Fibroblast of skin of right quadriceps (primary cell): ENCODE measurements around the gene TFDP3.

Source experiments
- DNase-seq: peaks from one replicate; pipeline ENCODE4 v3.0.0-alpha.2; 2013

Gene TFDP3, protein sequence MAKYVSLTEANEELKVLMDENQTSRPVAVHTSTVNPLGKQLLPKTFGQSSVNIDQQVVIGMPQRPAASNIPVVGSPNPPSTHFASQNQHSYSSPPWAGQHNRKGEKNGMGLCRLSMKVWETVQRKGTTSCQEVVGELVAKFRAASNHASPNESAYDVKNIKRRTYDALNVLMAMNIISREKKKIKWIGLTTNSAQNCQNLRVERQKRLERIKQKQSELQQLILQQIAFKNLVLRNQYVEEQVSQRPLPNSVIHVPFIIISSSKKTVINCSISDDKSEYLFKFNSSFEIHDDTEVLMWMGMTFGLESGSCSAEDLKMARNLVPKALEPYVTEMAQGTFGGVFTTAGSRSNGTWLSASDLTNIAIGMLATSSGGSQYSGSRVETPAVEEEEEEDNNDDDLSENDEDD

DNA sequence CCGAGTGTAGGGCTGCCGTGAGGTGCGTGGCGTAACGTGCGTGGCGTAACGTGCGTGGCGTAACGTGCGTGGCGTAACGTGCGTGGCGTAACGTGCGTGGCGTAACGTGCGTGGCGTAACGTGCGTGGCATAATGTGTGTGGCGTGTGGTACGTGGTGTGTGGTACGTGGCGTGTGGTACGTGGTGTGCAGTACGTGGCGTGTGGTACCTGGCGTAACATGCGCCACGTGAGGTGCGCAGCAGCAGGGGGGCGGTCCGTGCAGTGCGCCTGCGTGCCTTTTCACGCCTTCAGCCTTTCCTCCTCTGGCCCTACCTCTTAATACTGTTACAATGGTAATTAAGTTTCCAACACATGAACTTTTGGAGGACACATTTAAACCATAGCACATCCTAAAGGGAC is at the start of gene TFDP3:
TFDP3 (minus strand) TSS at position 26 of the 400 bp plus-strand sequence. CDS start 95 bp downstream, outside the sequence.
- no peak for DNase-seq

DNA sequence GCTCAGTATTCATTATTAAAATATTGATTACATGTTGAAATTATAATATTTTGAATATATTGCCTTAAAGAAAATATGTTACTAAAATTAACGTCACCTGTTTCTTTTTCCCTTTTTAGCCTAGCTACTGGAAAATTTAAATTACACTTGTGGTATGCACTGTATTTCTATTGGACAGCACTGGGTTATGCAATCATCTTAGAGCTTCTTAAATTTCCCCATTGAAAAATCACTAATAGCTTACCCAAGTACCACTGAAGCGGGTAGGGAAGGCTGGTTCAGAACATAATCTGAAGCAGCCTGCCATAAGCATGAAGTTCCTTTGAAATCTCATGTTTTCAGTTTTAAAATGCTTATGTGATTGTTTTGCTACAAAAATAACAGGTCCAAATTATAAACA is 49.5 kb upstream of the TFDP3 start:
- DNase-seq, result no peak

DNA sequence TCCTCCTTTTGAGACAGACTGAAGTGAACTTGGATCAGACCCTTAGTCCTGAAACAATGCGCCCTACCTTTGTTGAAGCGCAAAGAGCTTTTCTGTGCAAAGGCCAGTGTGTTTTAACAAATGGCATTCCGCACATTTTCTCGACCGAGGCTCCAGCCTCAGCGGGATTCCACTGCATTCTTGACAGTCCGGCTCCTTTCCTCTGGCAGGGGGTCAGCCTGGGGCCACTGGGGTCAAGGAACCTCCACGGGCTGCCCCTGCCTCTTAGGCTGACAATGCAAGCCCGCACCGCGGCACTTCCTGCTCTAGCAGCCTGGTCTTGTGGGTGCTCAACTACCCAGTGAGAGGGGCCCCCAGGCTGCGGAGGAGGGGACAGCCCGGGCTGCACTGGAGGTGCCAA is 47.2 kb upstream of the TFDP3 start:
- DNase-seq, result no peak

DNA sequence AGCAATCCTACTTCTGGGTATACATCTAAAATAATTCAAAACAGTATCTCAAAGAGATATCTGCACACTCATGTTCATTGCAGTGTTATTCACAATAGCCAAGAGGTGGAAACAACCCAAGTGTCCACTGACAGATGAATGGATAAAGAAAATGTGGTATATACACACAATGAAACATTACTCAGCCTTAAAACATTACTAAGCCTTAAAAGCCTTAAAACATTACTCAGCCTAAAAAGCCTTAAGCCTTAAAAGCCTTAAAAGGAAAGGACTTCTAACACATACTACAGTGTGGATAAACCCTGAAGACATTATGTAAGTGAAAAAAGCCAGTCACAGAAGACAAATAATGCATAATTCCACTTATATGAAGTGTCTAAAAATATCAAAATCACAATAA is 40.3 kb upstream of the TFDP3 start:
- DNase-seq, result peak; percentile 66

DNA sequence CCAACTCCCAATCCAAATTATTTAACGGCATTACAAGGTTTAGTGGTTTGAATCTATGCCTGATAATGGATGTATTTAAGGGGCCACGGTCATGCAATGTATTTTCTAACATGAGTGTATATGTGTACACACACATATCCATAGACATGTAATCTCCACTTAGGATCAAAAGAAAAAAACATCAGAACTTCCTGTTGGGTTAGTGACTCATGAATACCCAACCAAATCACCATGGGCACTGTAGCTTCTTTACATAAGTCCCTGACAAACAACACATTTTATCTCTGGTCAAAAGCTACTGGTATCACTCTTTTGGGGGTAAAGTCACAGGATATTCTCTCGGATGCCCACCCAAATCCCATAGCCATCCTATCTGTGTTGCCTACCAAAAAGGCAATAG is 36.5 kb upstream of the TFDP3 start:
- peak; percentile 45 for DNase-seq

DNA sequence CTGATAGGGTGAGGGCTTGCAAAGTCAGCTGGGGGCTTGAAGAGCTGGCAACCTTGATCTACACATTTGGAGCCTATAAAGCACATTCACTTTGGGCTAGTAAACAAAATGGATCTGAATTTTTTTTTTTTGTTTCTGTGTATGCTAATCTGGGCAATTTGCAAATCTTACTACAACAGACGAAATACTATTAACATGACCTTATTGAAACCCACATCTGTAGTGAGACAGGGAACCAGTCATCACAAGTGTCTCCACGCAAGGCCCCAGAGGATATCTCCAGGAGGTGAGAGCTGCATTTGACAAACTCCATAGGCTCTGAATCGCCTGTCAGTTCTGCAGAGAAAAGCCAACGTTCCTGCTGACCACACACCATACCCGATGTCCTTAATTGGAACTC is 33.0 kb upstream of the TFDP3 start:
- DNase-seq, result no peak

DNA sequence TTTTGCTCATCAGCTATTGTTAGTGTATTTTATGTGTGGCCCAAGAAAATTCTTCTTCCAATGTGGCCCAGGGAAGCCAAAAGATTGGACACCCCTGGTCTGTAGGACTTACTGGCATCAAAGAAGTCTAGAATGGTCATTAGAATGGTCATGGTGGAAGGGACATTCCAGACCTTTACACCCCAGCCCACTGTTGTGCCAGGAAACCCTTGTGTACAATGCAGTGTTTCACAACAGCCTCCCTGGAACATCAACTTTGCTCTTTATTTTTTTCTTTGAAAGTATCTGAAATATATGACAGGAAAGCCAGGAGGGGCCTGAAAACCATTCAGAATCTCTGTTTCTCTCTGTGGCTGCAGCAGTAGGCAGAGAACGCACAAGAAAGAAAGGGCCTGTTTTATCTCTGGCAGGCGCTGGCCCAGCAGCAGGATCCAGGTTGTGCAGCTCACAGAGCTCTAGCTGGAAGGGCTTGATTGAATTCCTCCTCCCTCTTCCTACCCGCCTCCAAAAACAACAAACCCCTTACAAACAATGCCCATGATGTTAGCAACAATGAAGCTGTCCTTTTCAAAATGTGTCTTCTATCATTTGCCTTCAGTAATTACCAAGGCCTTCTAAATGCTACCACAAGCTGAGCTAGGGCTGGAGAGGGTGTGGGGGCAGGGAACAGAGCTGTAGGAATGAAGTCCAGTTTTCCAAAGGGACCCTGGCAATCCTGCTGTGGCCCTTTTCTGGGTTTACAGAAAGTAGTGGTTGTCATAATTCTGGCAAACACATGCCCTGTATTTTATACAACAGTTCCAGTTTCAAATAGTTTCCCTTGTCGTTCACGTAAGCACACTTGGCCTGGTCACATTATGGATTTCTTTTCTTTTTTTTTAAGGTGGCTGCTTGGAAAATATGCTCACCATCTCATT is 32.3 kb upstream of the TFDP3 start:
- DNase-seq, result no peak

DNA sequence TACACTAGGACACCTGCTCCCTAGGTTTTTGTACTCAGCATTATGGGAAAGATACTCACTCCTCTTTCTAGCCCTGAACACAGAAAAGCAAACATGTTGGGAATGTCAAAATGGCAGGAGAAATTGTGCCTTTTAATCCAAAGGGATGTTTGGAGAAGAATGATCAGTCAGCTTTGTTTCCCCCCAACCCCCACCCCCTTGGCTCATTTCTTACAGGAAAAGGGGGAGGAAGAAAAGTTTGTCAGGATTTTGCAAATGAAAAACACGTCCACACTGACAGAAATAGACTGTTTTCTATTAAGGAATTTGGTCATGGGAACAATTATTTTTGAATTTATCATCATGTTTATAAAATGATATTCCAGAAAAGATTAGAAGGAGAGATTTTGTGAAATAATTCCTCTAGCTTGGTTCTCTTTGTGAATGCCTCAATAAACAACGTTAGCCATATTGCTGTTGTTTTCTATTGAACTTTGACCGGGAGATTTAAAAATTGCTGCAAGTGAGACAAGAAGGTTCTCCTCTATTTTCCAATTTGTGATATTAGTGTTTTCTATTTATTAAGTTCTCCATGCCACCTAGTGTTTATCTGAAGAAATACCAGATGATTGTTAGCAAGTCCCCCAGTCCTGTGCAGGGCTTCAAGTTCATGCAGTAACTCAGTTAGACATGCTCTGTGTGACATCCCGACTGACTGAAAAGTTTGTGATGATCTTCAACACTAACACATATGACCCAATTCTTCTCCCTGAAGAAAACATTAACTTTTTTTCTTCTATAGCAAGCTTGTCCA is 31.3 kb upstream of the TFDP3 start:
- no peak for DNase-seq

DNA sequence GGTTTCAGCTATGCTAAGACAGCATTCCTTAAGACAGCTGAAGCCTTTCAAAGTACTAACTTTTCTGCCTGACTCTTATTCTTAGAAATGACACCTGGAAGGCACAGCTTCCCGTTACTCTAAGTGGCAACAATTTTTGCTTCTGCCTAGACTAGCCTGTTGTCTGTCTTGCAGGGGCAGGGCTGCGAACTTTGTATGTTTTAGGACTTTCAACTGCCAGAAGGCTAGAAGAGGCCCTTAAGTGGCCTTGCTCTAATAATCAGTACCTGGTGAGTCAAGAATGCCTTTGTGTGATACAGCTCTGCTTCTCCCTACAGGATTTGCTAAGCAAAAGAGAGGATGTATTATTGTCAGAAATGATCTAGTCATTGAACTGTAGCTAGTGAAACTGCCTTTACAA is 30.0 kb upstream of the TFDP3 start:
- no peak for DNase-seq

DNA sequence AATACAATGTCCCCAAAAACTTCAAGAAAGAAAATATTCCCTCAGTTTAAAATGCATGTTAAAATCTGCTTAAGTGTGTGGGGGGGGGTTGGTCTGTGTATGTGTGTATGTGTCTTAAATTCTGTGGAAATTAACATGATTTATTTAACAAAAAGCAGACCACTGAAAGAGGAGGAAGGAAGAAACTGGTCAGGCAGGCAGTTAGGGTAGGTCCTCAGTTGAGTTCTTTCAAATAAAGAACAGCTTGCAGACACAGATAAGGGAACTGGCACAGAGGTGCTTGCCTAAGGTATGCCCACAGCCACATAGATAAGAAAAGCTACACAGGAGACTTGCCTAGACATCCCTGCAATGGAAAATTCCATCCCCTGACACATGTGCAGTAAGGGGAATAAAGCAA is 28.8 kb upstream of the TFDP3 start:
- DNase-seq, result no peak

DNA sequence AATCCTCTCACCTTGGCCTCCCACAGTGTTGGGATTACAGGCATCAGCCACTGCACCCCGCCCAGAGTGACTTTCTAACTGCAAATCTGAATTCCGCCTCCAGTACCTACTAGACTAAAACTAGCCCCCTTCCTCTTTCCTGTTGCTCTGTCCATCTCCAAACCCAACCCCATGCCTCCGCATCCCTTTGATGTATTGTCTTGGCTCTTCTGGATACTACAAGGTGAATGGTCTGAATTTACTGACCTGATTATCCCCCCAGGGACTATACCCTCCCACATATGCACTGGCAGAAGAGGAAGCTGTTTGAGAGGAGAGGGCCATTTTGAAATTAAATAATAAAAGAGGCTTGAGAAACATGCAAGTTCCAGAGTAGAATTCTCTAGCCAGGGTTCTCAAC is 17.7 kb upstream of the TFDP3 start:
- no peak for DNase-seq

DNA sequence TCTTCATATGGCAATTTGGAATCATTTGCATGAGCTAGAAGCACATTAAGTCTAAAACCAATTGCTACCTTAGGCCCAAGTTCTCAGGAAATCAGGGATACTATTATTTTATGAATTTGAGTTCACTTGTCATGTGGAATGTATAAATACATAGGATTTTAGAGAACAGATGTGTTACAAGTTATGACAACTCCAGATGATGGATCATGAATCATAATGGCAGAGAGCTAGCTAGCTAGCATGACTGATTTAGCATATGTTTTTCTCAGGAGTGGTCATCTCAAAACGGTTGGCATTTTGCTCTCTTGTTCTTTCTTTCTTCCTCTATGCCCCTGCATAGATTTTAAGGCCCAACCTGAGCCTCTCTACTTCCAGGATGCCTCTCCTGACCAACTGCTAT is 14.2 kb upstream of the TFDP3 start:
- DNase-seq, result no peak

DNA sequence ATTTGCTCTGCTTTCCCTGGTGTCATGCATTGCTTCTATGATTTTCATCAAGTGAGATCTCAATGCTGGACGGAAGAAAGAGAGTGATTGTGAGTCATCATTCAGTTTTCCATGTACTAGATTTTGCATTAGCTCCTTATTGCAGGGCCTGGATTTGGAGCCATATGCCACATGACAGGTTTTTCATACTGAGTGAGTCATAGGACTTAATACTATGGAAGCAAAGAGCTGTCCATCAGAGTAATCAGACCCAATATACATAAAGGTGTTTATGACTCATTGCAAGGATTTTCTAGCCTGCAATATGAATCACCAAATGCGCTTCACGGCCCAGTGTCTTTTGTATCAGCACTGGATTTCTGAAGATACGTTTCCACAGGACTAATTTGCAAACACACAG is 11.2 kb upstream of the TFDP3 start:
- DNase-seq, result peak; percentile 54

DNA sequence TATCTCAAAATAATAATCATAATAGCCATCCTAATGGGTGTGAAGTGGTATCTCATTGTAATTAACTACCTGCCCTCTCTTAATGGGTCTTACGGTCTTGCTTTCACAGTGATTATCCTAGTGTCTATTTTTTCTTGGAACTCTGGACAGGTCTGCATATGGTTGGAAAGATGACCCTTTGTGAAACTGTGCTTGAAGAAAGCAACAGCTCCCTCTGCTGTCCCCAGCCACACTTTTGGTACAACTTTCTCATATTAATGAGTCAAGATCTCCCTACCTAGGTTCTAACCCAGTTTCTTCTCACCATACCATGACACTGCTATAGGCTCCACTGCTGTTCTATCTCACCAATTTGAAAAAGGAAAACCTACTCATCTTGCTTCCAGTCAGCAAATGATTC is 2.4 kb downstream of the TFDP3 start:
- peak; percentile 0 for DNase-seq

DNA sequence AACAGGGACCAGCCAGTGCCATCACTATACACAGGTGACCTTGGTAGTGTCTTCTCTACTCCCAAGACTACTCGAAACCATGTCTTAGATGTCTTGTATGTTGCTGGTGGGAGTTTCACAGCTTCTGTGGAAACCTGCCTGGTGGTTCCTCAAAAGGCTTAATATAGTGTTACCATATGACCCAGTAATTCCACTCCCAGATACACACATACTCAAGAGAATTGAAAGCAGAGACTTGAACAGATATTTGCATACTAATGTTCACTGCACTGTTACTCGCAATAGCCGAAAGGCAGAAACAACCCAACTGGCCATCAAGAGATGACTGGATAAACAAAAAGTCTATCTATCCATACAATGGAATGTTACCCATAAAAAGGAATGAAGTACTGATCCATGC is 3.1 kb downstream of the TFDP3 start:
- DNase-seq, result no peak

DNA sequence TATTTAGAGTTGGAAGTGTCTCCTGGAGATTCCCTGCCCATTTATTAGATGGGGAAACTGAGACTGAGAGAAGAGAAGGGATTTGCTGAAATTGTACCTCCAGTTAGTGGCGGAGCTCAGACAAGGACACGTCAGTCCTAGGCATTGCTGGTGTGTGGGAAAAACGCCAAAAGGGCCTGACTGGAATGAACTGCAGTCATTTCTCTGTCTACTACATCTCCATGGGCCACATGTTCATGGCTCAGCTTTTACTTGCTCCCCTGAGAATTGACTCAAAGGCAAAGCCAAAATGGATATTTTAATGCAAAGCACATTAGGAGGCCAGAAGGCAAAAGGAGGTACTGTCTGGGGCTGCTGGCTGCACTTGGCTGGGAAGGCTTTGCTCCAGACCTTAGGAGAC is 3.9 kb downstream of the TFDP3 start:
- peak; percentile 44 for DNase-seq

DNA sequence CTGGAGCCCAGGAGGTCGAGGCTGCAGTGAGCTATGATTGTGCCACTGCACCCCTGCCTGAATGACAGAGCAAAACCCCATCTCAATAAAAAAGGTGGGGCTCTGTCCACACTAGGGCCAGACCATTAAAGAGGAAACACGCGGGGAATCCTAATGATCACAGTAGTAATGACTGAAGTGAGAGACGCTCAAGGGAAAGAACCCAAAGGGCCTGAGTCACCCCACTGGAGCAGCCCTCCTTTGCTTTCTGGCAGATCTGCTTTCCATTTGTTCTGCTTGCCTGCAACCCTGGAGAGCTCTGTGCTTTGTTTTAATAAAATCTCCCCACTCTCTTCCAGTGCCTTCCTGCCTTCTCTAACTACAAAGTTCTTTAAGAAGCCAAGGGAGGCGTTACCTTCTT is 5.0 kb downstream of the TFDP3 start:
- DNase-seq, result peak; percentile 0

DNA sequence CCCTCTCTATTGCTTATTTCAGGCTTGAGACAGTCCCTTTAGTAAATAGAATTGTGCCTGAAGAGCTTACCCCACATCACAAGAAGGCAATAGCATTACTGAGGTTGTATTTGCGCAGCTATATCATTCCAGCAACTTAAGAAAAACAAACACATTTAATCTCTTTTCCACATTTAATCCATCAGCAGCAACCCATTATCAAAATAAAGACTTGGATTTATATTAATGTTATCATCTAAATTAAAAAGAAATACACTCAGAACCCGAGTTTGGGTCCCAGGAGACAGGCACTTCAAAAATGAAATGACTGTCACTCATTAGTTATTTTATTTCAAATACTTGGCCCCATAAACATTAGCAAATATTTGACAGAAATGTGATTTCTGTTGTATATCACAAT is 10.4 kb downstream of the TFDP3 start:
- no peak for DNase-seq

DNA sequence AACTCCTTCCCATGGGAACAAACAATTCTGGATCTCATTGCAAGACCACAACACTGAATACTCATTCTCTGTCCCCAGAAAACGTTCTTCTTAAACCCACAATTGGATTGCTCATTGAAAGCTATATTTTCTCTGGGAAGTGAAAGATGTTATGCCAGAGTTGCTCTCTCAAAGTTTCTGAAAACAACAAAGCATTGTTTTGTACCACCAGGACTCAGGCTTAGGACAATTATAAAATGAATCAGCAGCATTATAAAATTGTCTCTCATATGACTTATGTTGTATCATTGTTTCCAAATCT is 26.5 kb downstream of the TFDP3 start:
- DNase-seq, result no peak

DNA sequence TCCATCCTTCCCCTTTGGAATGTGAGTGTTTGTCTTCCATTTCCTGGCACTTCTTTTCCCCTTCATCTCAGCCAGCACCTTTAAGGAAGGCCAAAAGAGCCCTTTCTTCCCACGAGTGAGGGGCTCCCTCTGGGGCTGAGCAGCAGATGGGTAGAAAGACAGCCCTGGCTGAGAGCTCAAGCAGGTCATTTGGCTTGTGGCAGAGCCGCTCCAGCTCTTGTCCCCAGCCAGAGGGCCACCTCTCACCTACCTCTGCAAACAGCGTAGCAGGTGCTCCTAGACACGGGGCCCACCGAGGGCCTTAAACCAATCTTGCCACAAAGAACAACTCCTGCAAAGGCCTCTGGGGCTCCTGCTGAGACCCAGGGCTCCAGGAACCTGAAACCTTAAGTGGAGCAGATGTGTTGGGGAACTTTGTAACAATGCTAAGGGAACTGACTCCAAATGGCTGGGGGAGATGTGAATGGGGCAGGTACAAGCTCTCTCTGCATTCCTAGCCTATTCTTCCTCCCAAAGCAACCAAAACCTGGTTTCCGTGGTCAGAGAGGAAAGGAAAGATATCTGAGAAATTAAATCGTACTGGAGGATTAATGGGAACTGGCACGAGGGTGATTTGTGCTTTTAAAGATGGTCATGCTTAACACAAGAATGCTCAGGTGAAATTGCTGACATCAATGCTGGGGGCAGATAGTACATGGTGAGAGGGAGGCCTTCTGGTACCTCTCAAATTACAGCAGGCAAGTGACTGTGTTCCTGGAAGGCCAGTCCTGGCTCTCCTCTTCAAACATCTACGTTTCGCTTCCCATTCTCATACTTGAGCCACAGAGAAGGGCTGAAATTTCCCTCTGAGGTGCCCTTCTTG is 27.0 kb downstream of the TFDP3 start:
- no peak for DNase-seq

DNA sequence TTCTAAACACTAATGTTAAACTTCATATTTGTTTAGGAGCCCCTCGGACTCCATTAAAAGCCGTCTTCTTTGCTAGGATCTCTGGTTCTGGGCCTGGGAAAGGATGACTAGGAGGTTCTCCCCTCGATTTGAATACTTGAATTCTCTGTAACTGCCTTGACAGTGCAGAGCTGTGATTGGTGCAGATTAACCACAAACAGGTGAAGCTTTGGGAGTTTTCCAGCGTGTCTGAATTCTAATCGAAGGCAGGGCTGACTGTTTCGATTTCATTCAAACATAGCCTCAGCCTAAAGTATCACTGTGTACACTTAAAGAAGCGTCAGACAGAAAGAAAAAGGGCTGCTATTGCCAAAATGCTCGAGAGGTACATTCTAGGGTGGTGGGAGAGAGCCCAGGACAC is 29.0 kb downstream of the TFDP3 start:
- no peak for DNase-seq

DNA sequence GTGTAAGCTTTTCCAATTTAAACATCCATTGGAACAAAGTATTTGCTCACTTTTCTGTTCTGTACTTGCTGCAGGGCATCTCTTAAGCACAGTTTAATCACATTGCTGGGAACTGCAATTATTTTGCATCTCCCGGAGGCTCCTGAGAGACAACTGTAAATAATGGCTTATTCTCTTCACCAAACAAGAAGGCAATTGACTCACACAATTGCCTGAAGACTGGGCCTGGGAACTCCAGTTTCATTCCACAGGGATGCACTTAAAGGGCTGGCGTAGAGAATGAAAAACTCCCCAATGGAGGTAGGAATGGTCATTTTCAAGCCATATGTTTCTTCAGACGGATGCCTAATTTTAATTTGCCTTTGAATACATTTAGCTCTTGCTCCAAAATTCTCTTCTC is 29.5 kb downstream of the TFDP3 start:
- DNase-seq, result no peak

DNA sequence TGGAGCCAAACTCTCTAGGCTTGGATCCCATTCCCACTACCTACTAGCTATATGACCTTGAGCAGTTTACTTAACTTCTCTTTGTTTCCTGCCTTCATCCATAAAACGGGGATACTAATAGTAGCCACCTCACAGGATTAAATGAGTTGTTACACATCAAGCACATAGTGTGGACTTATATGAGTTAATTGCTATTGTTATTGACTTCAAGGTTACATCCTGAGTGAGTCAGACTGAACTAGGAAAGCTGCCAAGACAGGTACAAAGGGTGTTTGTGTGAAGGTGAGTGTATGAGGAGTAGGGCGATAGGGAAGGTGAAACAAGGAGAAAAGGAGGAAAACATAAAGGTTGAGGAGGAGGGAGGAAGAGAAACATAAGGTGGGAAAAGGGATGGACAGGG is 32.2 kb downstream of the TFDP3 start:
- DNase-seq, result no peak
